Neural progenitor cell (in vitro differentiated cells): Measurements from ENCODE around the gene PRIMA1. TPM values are rescaled to one million over a fixed set of nuclear protein-coding genes. Genes with fewer than 3 reads are reported as not detected.

Experiments
- DNase-seq: peaks from one replicate; pipeline ENCODE4 v3.0.0-alpha.2; 2016; ENCODE audit warnings: low spot score
- H2AFZ ChIP-seq: fragments of 200-600 bp; sonication (generic); replicated peaks from 2 replicates; pipeline ENCODE4 v1.6.1; 2016; ENCODE audit warnings: antibody characterized with exemption
- H3F3A ChIP-seq: fragments of 200-600 bp; sonication (generic); 2 replicates; pipeline ENCODE4 v1.6.1; 2016; ENCODE audit warnings: antibody characterized with exemption, low read depth
- H3K27ac ChIP-seq: fragments of 200-600 bp; sonication (generic); 2 replicates; pipeline ENCODE4 v1.5.1; 2016; ENCODE audit warnings: mild to moderate bottlenecking
- H3K27me3 ChIP-seq: fragments of 200-600 bp; sonication (generic); 2 replicates; pipeline ENCODE4 v1.6.1; 2016; ENCODE audit warnings: mild to moderate bottlenecking, moderate library complexity
- H3K36me3 ChIP-seq: fragments of 200-600 bp; sonication (generic); 2 replicates; pipeline ENCODE4 v1.5.1; 2016
- H3K4me1 ChIP-seq: fragments of 200-600 bp; sonication (generic); 2 replicates; pipeline ENCODE4 v1.6.1; 2016; ENCODE audit warnings: mixed run types
- H3K4me2 ChIP-seq: fragments of 200-600 bp; sonication (generic); 2 replicates; pipeline ENCODE4 v1.6.1; 2016
- H3K4me3 ChIP-seq: fragments of 200-600 bp; sonication (generic); 2 replicates; pipeline ENCODE4 v1.5.1; 2016
- H3K79me2 ChIP-seq: fragments of 200-600 bp; sonication (generic); 2 replicates; pipeline ENCODE4 v1.6.1; 2016; ENCODE audit warnings: low read depth
- H3K9ac ChIP-seq: fragments of 200-600 bp; sonication (generic); 2 replicates; pipeline ENCODE4 v1.6.1; 2016
- H3K9me3 ChIP-seq: fragments of 200-600 bp; sonication (generic); 2 replicates; pipeline ENCODE4 v1.5.1; 2016; ENCODE audit warnings: low read depth
- H4K20me1 ChIP-seq: fragments of 200-600 bp; sonication (generic); 2 replicates; pipeline ENCODE4 v1.6.1; 2016; ENCODE audit warnings: low read depth
- H3K27ac Mint-ChIP-seq: 3 replicates; pipeline ENCODE4 v1.8.0; 2021; ENCODE audit warnings: mixed read lengths
- H3K27me3 Mint-ChIP-seq: 2 replicates; pipeline ENCODE4 v1.8.0; 2022; ENCODE audit warnings: low read depth, mild to moderate bottlenecking, inconsistent platforms, moderate library complexity, mixed read lengths; ENCODE audit not compliant: insufficient read depth
- H3K36me3 Mint-ChIP-seq: 3 replicates; pipeline ENCODE4 v1.8.0; 2021; ENCODE audit warnings: mixed read lengths
- H3K4me1 Mint-ChIP-seq: 3 replicates; pipeline ENCODE4 v1.8.0; 2021; ENCODE audit warnings: mixed read lengths
- H3K4me3 Mint-ChIP-seq: 3 replicates; pipeline ENCODE4 v1.8.0; 2021; ENCODE audit warnings: mild to moderate bottlenecking, moderate library complexity, mixed read lengths
- H3K9me3 Mint-ChIP-seq: 3 replicates; pipeline ENCODE4 v1.8.0; 2020; ENCODE audit warnings: mixed read lengths
- CTCF ChIP-seq: fragments of 200-600 bp; sonication (generic); IDR thresholded peaks from 2 replicates; pipeline ENCODE4 v1.5.1; 2017; ENCODE audit warnings: antibody characterized with exemption, mild to moderate bottlenecking
- EZH2 ChIP-seq: fragments of 200-600 bp; sonication (generic); IDR thresholded peaks from 2 replicates; pipeline ENCODE4 v1.6.1; 2017; ENCODE audit warnings: antibody characterized with exemption, mild to moderate bottlenecking, moderate library complexity
- EZH2phosphoT487 ChIP-seq: fragments of 200-600 bp; sonication (generic); IDR thresholded peaks from 2 replicates; pipeline ENCODE4 v1.6.1; 2017; ENCODE audit warnings: antibody characterized with exemption
- total RNA-seq: library from RNA; depleted of rRNA; stranded (reverse); fragments of >200 nt; gene quantifications from 2 replicates; pipeline ENCODE4 v1.2.3, GENCODE V29; 2015; ENCODE audit warnings: low replicate concordance

PRIMA1 gene
- total RNA-seq, 1 donor from 2014 or later = 2.8 TPM

- Mint-ChIP-seq H3K4me3 (no peak overlapping the region), H3K36me3 (peaks cover 4% of the 10 kb centered on the region), H3K27ac (no peak overlapping the region), H3K27me3 (peaks cover 6% of the 10 kb centered on the region), H3K9me3 (no peaks in the 10 kb centered on the region), H3K4me1 (peaks cover 3% of the 10 kb centered on the region)
- Histone ChIP-seq H3F3A (no peaks in the 10 kb centered on the region), H3K4me3 (no peak overlapping the region), H3K9me3 (no peaks in the 10 kb centered on the region), H4K20me1 (no peaks in the 10 kb centered on the region), H3K27ac (no peak overlapping the region), H2AFZ (no peak overlapping the region), H3K4me1 (peaks cover 7% of the 10 kb centered on the region), H3K36me3 (no peaks in the 10 kb centered on the region), H3K79me2 (no peaks in the 10 kb centered on the region), H3K4me2 (no peak overlapping the region), H3K9ac (no peak overlapping the region), H3K27me3 (no peaks in the 10 kb centered on the region)
- DNase-seq = no peak
- no peak for TF ChIP-seq EZH2phosphoT487
- no peak for TF ChIP-seq CTCF
- no peak for TF ChIP-seq EZH2
These were observed 9.2 kb downstream of the PRIMA1 start for GRCh38 chr14:93778856-93779629.

GRCh38 chr14:93778453-93778852 lies 9.8 kb downstream of the PRIMA1 start:
- no peak overlapping the region for H2AFZ ChIP-seq
- H3K27me3 Mint-ChIP-seq = peaks cover 2% of the 10 kb centered on the region
- H3K9me3 Mint-ChIP-seq = no peaks in the 10 kb centered on the region
- H3K36me3 Mint-ChIP-seq = peaks cover 4% of the 10 kb centered on the region
- no peak overlapping the region for H3K27ac ChIP-seq
- no peaks in the 10 kb centered on the region for H3K27me3 ChIP-seq
- no peak for DNase-seq
- no peak overlapping the region for H3K4me2 ChIP-seq
- H3K4me1 ChIP-seq = peaks cover 7% of the 10 kb centered on the region
- H4K20me1 ChIP-seq = no peaks in the 10 kb centered on the region
- H3F3A ChIP-seq = no peaks in the 10 kb centered on the region
- H3K9me3 ChIP-seq = no peaks in the 10 kb centered on the region
- peaks cover 3% of the 10 kb centered on the region for H3K4me1 Mint-ChIP-seq
- TF ChIP-seq CTCF = no peak
- TF ChIP-seq EZH2 = no peak
- no peak for TF ChIP-seq EZH2phosphoT487
- no peak overlapping the region for H3K27ac Mint-ChIP-seq
- H3K4me3 Mint-ChIP-seq = no peak overlapping the region
- H3K36me3 ChIP-seq = no peaks in the 10 kb centered on the region
- no peak overlapping the region for H3K4me3 ChIP-seq
- H3K9ac ChIP-seq = no peak overlapping the region
- H3K79me2 ChIP-seq = no peaks in the 10 kb centered on the region

GRCh38 chr14:93775744-93776143 lies 12.5 kb downstream of the PRIMA1 start:
- Mint-ChIP-seq H3K27ac (no peak overlapping the region), H3K9me3 (no peaks in the 10 kb centered on the region), H3K36me3 (peaks cover 4% of the 10 kb centered on the region), H3K4me3 (no peak overlapping the region), H3K4me1 (peaks cover 3% of the 10 kb centered on the region), H3K27me3 (peaks cover 2% of the 10 kb centered on the region)
- no peak for DNase-seq
- H3K27me3 ChIP-seq = no peaks in the 10 kb centered on the region
- TF ChIP-seq EZH2phosphoT487 (no peak), EZH2 (no peak), CTCF (no peak)
- H3K9me3 ChIP-seq = no peaks in the 10 kb centered on the region
- H3K4me1 ChIP-seq = peaks cover 7% of the 10 kb centered on the region
- H3K79me2 ChIP-seq = no peaks in the 10 kb centered on the region
- H3K36me3 ChIP-seq = no peaks in the 10 kb centered on the region
- no peaks in the 10 kb centered on the region for H4K20me1 ChIP-seq
- H2AFZ ChIP-seq = no peak overlapping the region
- no peak overlapping the region for H3K4me2 ChIP-seq
- H3K4me3 ChIP-seq = no peak overlapping the region
- H3K27ac ChIP-seq = no peak overlapping the region
- no peaks in the 10 kb centered on the region for H3F3A ChIP-seq
- H3K9ac ChIP-seq = no peak overlapping the region
